IPS-NIHi11 (cell line): ENCODE measurements around the gene EPHB1.
"Not testable (repeated sequence)": the region's sequence is repeated elsewhere in the genome, so short reads cannot be mapped to it uniquely, and the experiment has no call there.

ENCODE experiments used
- DNase-seq: peaks from one replicate; pipeline ENCODE4 v3.0.0; 2012; ENCODE audit warnings: mixed read lengths, low spot score

The EPHB1 gene

GRCh38 chr3:134955874-134956273 lies 160.8 kb downstream of the EPHB1 start:
- DNase-seq, result no peak

GRCh38 chr3:134956395-134956794 lies 161.3 kb downstream of the EPHB1 start:
- no peak for DNase-seq

DNA sequence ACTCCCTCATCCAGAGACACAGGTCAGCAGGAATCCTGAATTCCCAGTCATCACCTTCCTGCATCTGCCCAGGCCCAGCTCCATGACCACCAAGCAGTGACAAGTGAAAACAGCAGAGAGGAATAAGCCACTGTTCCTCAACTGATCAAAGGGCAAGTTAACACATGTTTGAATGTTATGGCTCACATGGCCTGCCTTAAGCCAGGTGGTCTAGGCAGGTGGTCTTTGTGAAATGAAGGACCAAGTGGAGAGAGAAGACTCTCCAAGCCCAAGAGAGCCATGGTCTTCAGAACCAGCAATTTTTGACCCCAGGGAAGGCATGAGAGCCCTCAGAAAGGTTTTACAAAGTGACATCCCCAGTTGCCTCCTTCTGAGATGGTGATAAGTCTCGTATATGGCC lies 161.8 kb downstream of the EPHB1 start:
- no peak for DNase-seq

DNA sequence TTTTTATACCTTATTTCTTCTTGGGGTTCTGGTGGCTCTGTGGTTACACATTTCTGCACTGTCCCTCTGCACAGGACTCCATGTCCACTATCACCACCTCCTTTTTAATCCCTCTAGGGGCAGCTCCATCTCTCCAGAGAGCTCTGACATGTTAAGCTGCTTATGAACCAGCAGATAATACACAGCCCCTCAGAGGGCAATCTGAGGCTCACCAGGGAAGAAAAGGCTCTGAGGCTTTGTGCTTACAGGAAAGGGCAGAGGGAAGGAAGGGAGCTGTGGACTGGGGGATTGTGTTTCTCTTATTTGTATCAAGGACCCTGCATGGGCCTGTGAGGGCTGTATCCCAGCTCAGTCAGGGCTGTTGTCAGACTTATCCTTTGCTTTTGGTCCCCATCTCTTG lies 164.5 kb downstream of the EPHB1 start:
- DNase-seq, result no peak

GRCh38 chr3:134964226-134964625 lies 169.2 kb downstream of the EPHB1 start:
- no peak for DNase-seq

DNA sequence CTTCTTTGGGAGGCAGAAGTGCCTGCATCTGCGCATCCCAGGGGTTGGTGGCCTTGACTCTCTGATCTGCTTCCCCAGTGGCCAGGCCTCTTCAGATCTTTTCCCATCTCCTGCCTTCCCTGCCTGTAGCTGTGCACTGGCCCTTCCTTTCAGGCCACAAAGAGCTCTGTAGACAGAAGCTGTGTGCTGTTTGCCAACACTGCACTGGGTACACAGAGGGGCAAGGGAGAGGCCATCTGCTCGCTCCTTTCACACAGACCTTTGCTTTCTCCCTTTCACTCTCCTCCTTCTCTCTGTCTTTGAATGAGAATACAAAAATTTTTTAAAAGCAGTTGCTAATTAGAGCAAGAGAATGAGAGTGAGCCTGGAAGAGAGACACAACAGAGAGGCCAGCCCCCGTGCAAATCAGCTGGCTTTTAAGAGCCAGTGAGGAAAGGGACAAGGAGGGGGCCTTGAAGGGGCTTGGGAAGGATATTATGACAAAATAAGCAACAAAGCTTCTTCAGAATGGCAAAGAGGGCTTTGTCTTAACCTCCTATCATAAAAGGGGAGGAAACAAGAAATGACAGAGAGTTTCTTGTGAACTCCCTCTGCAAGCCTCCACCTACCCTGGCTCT lies 170.9 kb downstream of the EPHB1 start:
- DNase-seq, result no peak

- no peak for DNase-seq
These were observed 175.8 kb downstream of the EPHB1 start for GRCh38 chr3:134970895-134971294.

GRCh38 chr3:134971306-134971705 lies 176.2 kb downstream of the EPHB1 start:
- no peak for DNase-seq

DNA sequence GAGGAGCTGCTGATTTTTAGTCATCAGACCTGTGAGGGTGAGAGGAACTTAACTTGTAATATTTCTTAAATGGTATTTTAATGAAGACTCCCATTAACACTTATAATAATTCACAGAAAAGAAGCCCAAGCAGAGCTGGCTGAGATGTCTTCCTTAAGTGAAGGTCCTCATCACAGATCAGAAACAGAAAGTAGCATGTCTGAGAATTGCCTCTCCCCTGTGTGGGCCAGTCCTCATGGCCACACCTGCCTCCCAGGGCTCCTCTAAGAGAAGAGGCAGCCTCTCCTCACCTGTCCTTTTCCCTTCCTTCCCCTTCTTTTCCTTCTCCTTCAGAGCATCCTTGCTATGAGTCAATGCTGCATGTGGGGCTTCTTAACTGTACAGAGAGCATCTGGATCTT lies 176.8 kb downstream of the EPHB1 start:
- DNase-seq, result not testable (repeated sequence)

DNA sequence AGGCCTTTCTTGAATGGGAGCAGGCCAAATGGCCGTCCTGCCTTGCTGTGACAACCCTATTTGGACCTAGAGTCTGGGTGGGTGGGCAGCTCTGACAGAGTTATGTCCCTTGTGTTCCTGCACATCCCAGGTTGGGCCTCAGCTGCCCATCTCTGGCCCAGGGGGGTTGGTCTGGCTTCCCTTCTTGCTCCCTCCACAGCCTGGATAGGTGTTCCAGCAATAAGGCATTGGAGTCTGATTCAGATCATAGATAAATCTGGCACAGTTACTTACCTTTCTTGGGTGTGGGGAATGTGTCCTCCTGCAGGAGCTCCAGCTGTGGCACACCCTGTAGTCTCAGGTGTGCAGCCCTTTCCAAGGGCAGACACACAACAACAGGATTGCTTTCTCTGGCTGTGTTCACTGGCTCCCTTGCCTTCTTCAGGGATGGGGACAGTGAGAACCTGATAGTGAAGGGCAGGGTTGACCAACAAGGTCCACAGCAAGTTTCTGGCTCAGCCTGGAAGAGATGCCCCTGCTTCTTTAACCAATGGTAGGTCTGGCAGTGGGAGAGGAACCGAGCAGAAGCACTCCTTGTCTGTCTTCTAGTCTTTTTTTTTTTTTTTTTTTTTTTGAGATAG lies 177.9 kb downstream of the EPHB1 start:
- no peak for DNase-seq

GRCh38 chr3:134974624-134975023 lies 179.6 kb downstream of the EPHB1 start:
- no peak for DNase-seq

DNA sequence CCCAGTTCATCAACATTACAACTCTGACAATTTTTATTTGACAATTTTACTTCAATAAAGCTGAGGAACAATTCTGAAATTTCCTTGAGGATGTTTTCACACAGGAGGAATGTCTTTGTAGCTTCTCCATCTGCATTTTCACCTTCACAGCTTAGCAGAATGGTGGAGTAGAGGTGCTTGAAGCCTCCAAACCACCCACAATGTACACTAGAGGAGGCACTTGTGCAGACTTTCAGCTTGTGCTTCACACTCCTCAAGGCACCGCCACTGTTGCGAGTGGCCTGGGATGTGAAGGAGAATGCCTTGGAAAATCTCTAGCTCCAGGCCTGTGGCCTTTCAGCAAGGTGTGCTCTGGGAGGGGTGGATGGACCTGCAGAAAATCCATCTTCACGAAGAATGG lies 181.9 kb downstream of the EPHB1 start:
- no peak for DNase-seq

- no peak for DNase-seq
These were observed 183.6 kb downstream of the EPHB1 start for GRCh38 chr3:134978658-134979057.

DNA sequence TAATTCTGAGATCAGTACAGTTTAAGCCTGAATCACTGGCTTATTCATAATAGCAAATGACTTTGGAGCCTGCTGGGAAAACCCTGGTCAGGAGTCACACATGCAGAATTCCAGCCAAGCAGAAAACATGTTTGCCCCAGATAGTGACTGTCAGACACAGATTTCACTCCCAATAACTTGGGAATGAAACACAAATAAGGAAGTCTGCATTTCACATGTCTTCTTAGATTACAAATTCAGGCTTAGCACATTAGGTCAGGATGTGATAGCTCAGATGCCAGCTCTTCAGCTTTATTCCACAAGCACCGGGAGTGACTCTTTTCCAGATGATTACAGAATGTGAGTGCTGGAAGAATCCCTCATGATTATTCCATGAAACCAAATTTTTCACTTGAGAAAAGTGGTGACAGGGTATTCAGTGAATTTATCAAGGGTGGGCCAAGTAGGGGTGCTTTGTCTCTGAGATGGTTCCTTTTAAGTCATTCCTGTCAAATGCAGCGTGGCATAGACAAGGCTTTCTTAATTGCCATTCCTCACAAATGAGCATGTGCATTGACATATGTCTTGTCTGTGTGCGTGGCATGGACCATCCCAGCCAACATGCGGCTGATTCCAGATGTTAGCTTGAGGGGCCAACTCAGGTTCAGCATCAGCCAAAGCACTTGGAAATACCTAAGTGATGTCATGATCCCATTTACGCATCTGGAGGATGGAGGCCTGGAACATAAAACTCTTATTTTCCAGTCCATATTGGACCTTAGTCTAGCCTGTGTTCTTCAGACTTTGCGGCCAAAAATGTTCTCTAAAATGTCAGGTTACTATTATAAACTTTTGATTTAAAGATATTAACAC lies 191.0 kb downstream of the EPHB1 start:
- DNase-seq, result no peak

DNA sequence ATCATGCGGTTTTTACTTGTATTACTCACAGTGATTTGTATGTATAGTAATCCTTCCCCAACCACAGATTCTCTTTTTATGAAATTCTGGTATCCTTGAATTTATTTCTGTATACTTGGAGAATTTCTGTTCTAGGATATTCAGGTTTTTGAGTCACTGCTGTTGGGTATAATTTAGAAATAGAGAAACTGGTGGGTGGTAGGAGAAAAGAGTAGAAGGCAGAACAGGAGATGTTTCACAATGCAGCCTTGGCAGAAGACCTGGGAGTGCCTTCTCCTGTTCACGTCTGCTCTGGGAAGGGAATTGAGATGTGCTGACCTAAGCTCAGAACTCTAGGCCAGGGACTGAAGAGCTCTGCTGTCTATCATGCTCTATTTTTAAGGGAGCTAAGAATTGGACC lies 193.6 kb downstream of the EPHB1 start:
- no peak for DNase-seq

- DNase-seq, result no peak
These were observed 195.9 kb downstream of the EPHB1 start for GRCh38 chr3:134991003-134991402.

DNA sequence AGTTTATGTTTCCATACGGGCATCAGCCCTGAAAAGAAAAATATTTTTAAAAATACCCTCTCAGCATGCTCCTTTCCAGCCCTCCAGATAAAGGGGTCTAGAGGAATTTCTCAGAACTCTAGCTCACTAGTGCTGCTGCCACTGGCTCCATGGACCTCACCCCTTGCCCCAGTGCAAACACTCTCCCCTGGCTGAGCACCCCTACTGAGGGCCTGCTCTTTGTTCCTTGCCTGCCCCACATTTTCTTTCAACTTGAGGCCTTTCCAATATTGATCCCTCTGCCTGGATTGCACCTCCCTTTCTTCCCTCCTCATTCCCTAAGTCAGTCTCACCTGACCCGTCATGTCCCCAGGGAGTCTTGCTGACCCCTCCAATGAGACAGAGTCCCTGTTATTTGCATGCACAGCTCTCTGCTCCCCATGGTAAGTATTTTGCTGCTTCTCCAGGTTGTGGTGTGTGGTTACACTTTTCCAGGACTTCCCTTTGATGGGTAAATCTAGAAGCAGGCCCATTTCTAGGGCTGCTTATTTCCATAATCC lies 196.5 kb downstream of the EPHB1 start:
- no peak for DNase-seq

- DNase-seq, result no peak
These were observed 197.1 kb downstream of the EPHB1 start for GRCh38 chr3:134992180-134992579.

DNA sequence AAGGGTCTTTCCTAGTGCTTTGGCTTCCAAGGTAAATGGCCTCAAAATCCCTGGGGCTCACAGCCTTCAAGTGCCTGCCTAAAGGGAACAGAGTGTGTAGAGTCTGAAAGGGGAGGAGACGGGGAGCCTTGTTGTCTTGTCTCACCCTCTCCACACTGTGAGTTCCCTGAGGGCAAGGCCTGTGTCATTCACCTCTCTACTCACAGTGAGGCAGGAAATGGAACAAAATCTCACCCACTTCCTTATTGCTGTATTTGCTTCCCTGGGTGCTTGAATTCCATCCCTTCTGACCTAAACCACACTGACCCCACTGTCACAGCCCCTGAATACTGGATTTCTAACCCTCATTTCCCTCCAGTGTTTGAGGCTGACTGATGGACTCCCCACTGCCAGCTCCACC lies 197.5 kb downstream of the EPHB1 start:
- no peak for DNase-seq

DNA sequence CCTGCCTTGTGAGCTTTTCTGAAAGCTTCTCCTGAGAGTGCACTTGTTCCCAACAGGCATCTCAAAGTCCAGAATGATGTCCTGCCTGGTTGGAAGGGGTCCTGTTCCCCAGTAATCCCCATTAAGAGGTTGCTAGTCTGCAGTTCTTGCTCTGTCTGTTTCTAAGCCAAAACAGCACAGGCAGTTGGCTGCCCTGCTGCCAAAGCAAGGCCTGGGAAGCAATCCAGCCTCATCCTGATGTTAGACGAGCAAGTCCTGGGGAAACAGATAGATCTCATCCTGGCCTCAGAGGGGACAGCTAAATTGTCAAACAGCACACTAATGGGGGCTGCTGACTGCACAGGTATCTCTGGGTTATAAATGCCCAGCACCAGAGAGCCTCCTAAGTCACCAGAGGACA lies 198.0 kb downstream of the EPHB1 start:
- no peak for DNase-seq

GRCh38 chr3:134998158-134998557 lies 203.1 kb downstream of the EPHB1 start:
- no peak for DNase-seq

DNA sequence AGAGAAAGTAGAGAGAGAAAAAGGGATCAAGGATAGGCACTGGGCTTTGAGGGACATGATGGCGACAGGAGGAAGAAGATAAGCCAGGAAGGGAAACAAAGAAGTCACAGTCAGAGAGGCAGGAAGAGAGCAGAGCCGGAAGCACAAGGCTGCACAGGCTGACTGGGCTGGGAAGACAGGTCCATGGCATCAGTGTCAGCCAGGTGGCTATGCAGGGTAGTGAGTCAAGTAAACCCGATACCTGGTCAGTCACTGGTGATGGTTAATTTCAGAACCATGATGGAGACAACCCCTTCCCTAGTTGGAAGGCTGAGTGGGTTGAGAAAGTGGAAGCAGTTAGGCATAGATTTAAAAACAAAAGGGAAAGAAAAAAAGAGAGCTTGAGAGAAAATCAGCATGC lies 203.8 kb downstream of the EPHB1 start:
- DNase-seq, result no peak

DNA sequence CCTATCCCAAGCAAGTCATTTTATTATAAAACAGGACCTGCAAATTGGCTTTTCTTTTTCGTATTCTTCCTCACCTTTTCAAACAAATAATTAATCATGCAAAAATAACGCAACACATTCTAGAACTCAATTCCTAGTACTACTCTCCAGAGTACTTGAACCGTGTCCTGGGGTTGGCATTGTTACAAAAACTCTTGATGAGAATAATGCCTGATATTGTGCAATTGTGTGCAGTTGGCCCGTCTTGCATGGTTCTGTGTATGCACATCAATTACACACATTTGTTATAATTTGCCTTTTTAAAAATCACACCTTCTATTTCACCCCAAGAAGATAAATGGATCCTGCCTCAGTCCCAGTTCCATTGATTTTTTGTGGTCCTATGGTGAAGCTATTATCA lies 205.4 kb downstream of the EPHB1 start:
- no peak for DNase-seq
